Trophoblast cell (in vitro differentiated cells and primary cell): Measurements from ENCODE around the gene ZC3H7B.

Source experiments
- DNase-seq, 2 donors: peaks; one replicate each; pipeline ENCODE4 v3.0.0-alpha.2; 2016
- H2AFZ ChIP-seq: 2 replicates; pipeline ENCODE4 v1.6.1; 2013; ENCODE audit warnings: low read length, moderate library complexity, mild to moderate bottlenecking; ENCODE audit not compliant: insufficient read depth, poor library complexity
- H2AK5ac ChIP-seq: 2 replicates; pipeline ENCODE4 v1.6.1; 2013; ENCODE audit warnings: mild to moderate bottlenecking, low read length
- H2BK120ac ChIP-seq: 2 replicates; pipeline ENCODE4 v1.6.1; 2013; ENCODE audit warnings: low read length, mild to moderate bottlenecking, moderate library complexity; ENCODE audit not compliant: insufficient read depth, poor library complexity
- H2BK12ac ChIP-seq: 2 replicates; pipeline ENCODE4 v1.6.1; 2013; ENCODE audit warnings: mild to moderate bottlenecking, low read length, moderate library complexity
- H2BK5ac ChIP-seq: 2 replicates; pipeline ENCODE4 v1.6.1; 2013; ENCODE audit warnings: low read length, low read depth, moderate library complexity, mild to moderate bottlenecking; ENCODE audit not compliant: poor library complexity
- H3K14ac ChIP-seq: 2 replicates; pipeline ENCODE4 v1.6.1; 2013; ENCODE audit warnings: mild to moderate bottlenecking, low read length
- H3K18ac ChIP-seq: 2 replicates; pipeline ENCODE4 v1.6.1; 2013; ENCODE audit warnings: mild to moderate bottlenecking, low read length
- H3K23ac ChIP-seq: 2 replicates; pipeline ENCODE4 v1.6.1; 2013; ENCODE audit warnings: low read length
- H3K27ac ChIP-seq: 2 replicates; pipeline ENCODE4 v1.5.1; 2013; ENCODE audit warnings: low read depth, mild to moderate bottlenecking, inconsistent platforms, low read length, moderate library complexity
- H3K27me3 ChIP-seq: 2 replicates; pipeline ENCODE4 v1.6.1; 2013; ENCODE audit warnings: inconsistent platforms, mild to moderate bottlenecking, low read length, moderate library complexity; ENCODE audit not compliant: insufficient read depth
- H3K36me3 ChIP-seq, 2 experiments: 1 replicate in 1 of 2; 2 replicates in 1 of 2; pipeline ENCODE4 v1.6.1; 2013; ENCODE audit warnings: low read length in 2 of 2, mild to moderate bottlenecking in 2 of 2, moderate library complexity in 1 of 2; ENCODE audit not compliant: insufficient read depth in 2 of 2, control insufficient read depth in 1 of 2
- H3K4ac ChIP-seq: 2 replicates; pipeline ENCODE4 v1.6.1; 2013; ENCODE audit warnings: low read depth, mild to moderate bottlenecking, low read length, moderate library complexity
- H3K4me1 ChIP-seq, 2 experiments: 1 replicate in 1 of 2; 2 replicates in 1 of 2; pipeline ENCODE4 v1.6.1; 2013; ENCODE audit warnings: low read length in 2 of 2, mild to moderate bottlenecking in 2 of 2, moderate library complexity in 1 of 2; ENCODE audit not compliant: insufficient read depth in 2 of 2, control insufficient read depth in 1 of 2
- H3K4me2 ChIP-seq: 2 replicates; pipeline ENCODE4 v1.6.1; 2013; ENCODE audit warnings: inconsistent platforms, mild to moderate bottlenecking, low read length, moderate library complexity
- H3K4me3 ChIP-seq: 2 replicates; pipeline ENCODE4 v1.5.1; 2013; ENCODE audit warnings: mild to moderate bottlenecking, low read depth, low read length, inconsistent platforms
- H3K79me1 ChIP-seq: one replicate; pipeline ENCODE4 v1.6.1; 2013; ENCODE audit warnings: low read length
- H3K79me2 ChIP-seq: 2 replicates; pipeline ENCODE4 v1.6.1; 2013; ENCODE audit warnings: low read length, mild to moderate bottlenecking; ENCODE audit not compliant: control insufficient read depth, insufficient read depth, poor library complexity
- H3K9ac ChIP-seq: 2 replicates; pipeline ENCODE4 v1.6.1; 2013; ENCODE audit warnings: mild to moderate bottlenecking, low read length
- H3K9me3 ChIP-seq: 2 replicates; pipeline ENCODE4 v1.6.1; 2013; ENCODE audit warnings: low read depth, mild to moderate bottlenecking, control low read depth, inconsistent platforms, low read length; ENCODE audit not compliant: insufficient read depth
- H4K12ac ChIP-seq: 2 replicates; pipeline ENCODE4 v1.6.1; 2013; ENCODE audit warnings: low read depth, mild to moderate bottlenecking, low read length, moderate library complexity
- H4K8ac ChIP-seq: 2 replicates; pipeline ENCODE4 v1.6.1; 2013; ENCODE audit warnings: low read depth, mild to moderate bottlenecking, low read length, moderate library complexity
- H4K91ac ChIP-seq: one replicate; pipeline ENCODE4 v1.6.1; 2013; ENCODE audit warnings: low read depth, mild to moderate bottlenecking, low read length, moderate library complexity
- WGBS: extraction: QIAGEN DNeasy Blood & Tissue Kit; methylation state at CpG from one replicate; pipeline ENCODE4 v1.1.7; 2013; ENCODE audit warnings: missing lambda C conversion rate; ENCODE audit not compliant: insufficient read length, insufficient coverage; ENCODE audit errors: extremely low coverage; 5-methylcytosine and 5-hydroxymethylcytosine counted together

The ZC3H7B gene

GRCh38 chr22:41280065-41280464 is 21.3 kb upstream of the ZC3H7B start:
- Histone ChIP-seq H3K4me1 (peaks cover 6 to 13% of the 10 kb centered on the region in 2 experiments), H3K4me3 (no peak overlapping the region), H3K27ac (no peak overlapping the region), H3K36me3 (peaks cover 53 to 63% of the 10 kb centered on the region in 2 experiments), H3K79me1 (peaks cover 5% of the 10 kb centered on the region), H4K91ac (no peak overlapping the region), H2BK120ac (no peak overlapping the region), H3K9ac (no peak overlapping the region), H2AFZ (no peak overlapping the region), H3K23ac (no peak overlapping the region), H3K9me3 (no peaks in the 10 kb centered on the region), H2BK5ac (no peak overlapping the region), H3K18ac (no peak overlapping the region), H3K79me2 (peaks cover 5% of the 10 kb centered on the region), H2AK5ac (no peak overlapping the region), H3K4ac (no peak overlapping the region), H3K14ac (no peak overlapping the region), H4K12ac (no peak overlapping the region), H4K8ac (no peak overlapping the region), H3K4me2 (no peak overlapping the region), H2BK12ac (no peak overlapping the region), H3K27me3 (no peaks in the 10 kb centered on the region)
- DNase-seq: peak; percentile 76 to 90
- WGBS: no CpG with 5 or more reads among the region's 3 CpGs

DNA sequence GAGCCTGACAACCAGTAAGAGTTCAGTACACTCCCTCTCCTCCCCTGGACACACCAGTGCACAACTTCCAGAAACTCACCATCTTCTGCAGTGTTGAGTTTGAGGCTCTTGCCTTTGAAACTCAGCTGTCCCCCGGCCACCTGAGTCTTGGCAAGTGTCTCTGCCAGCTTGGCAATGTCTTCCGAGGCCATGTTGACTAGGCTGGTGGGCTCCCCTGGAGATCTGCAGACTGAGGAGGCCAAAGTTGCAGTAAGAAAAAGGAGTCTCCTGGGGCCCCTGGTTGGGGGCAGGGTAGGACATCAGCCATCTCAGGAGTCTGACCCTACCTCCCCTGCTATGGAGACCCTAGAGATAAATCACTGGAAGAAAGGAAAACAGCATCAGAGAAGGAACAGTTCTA is 20.5 kb upstream of the ZC3H7B start:
- Histone ChIP-seq H3K79me2 (peaks cover 11% of the 10 kb centered on the region), H3K4me1 (peaks cover 6 to 13% of the 10 kb centered on the region in 2 experiments)

DNA sequence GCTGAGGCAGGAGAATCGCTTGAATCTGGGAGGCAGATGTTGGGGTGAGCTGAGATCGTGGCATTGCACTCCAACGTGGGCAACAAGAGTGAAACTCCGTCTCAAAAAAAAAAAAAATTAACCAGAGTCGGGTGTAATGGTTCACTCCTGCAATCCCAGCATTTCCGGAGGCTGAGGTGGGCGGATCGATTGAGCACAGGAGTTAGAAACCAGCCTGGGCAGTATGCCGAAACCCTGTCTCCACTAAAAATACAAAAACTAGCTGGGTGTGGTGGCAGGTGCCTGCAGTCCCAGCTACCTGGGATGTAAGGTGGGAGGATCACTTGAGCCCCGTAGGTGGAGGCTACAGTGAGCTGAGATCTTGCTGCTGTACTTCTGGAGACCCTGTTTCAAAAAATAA is 16.9 kb upstream of the ZC3H7B start:
- Histone ChIP-seq H3K18ac (peak overlapping the region; percentile 47), H2AK5ac (no peak overlapping the region), H3K27me3 (no peaks in the 10 kb centered on the region), H3K79me2 (peaks cover 13% of the 10 kb centered on the region), H2BK120ac (no peak overlapping the region), H3K27ac (peak overlapping the region; percentile 98), H2BK5ac (no peak overlapping the region), H3K9me3 (no peaks in the 10 kb centered on the region), H3K36me3 (peaks cover 26 to 31% of the 10 kb centered on the region in 2 experiments), H4K91ac (no peak overlapping the region), H4K12ac (no peak overlapping the region), H4K8ac (no peak overlapping the region), H3K79me1 (peaks cover 21% of the 10 kb centered on the region), H3K4me2 (peak overlapping the region; percentile 87), H3K14ac (no peak overlapping the region), H3K9ac (no peak overlapping the region), H3K23ac (no peak overlapping the region), H2AFZ (no peak overlapping the region), H3K4me3 (no peak overlapping the region), H2BK12ac (peak overlapping the region; percentile 17), H3K4me1 (peaks cover 8 to 27% of the 10 kb centered on the region in 2 experiments), H3K4ac (peak overlapping the region; percentile 65)
- no peak for DNase-seq
- no CpG with 5 or more reads among the region's 10 CpGs for whole genome bisulfite sequencing

More for the DNA sequence above, 20.5 kb upstream of the ZC3H7B start:
- H2AFZ ChIP-seq: no peak overlapping the region
- H4K8ac ChIP-seq: no peak overlapping the region
- H3K14ac ChIP-seq: no peak overlapping the region
- H3K36me3 ChIP-seq: peaks cover 45 to 55% of the 10 kb centered on the region in 2 experiments
- no peak overlapping the region for H2BK12ac ChIP-seq
- H3K9ac ChIP-seq: no peak overlapping the region
- no CpG with 5 or more reads among the region's 2 CpGs for WGBS
- DNase-seq: no peak
- no peak overlapping the region for H3K23ac ChIP-seq
- peaks cover 10% of the 10 kb centered on the region for H3K79me1 ChIP-seq
- H3K27ac ChIP-seq: no peak overlapping the region
- no peaks in the 10 kb centered on the region for H3K9me3 ChIP-seq
- H3K4ac ChIP-seq: peak overlapping the region; percentile 4
- no peak overlapping the region for H4K12ac ChIP-seq
- no peak overlapping the region for H3K4me2 ChIP-seq
- no peak overlapping the region for H2AK5ac ChIP-seq
- no peak overlapping the region for H2BK5ac ChIP-seq
- no peak overlapping the region for H3K18ac ChIP-seq
- no peak overlapping the region for H4K91ac ChIP-seq
- no peak overlapping the region for H2BK120ac ChIP-seq
- no peak overlapping the region for H3K4me3 ChIP-seq
- no peaks in the 10 kb centered on the region for H3K27me3 ChIP-seq

DNA sequence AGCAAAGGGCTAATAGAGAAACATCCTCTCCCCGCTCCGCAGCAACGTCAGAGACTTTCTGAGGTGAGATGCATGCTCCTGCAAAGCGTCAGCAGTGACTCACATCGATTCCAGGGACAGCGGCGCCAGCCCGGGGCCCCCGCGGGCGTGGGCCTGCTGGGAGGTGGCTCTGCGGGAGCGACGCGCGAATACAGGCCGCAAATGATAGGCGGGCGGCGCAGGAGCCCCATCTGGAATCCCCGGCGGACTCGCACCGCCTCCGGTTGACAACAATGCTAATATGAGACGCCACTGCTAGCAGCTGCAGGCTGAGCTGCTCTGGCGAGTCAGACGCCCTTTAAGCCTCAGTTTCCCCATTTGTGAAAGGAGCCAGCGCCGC is 15.9 kb upstream of the ZC3H7B start:
- H2AK5ac ChIP-seq: peak overlapping the region; percentile 89
- peak overlapping the region; percentile 82 for H3K18ac ChIP-seq
- peak; percentile 97 to 98 for DNase-seq
- no peaks in the 10 kb centered on the region for H3K27me3 ChIP-seq
- peak overlapping the region; percentile 82 for H2BK12ac ChIP-seq
- peak overlapping the region; percentile 80 for H4K8ac ChIP-seq
- H3K79me2 ChIP-seq: peaks cover 13% of the 10 kb centered on the region
- H3K4me1 ChIP-seq: peaks cover 11 to 35% of the 10 kb centered on the region in 2 experiments
- H3K4me3 ChIP-seq: peak overlapping the region; percentile 85
- no peak overlapping the region for H3K23ac ChIP-seq
- peak overlapping the region; percentile 90 for H2AFZ ChIP-seq
- H3K27ac ChIP-seq: peak overlapping the region; percentile 98
- peak overlapping the region; percentile 99 for H4K91ac ChIP-seq
- H3K14ac ChIP-seq: peak overlapping the region; percentile 99
- H3K4ac ChIP-seq: peak overlapping the region; percentile 90
- peak overlapping the region; percentile 90 for H4K12ac ChIP-seq
- no peaks in the 10 kb centered on the region for H3K9me3 ChIP-seq
- H2BK5ac ChIP-seq: peak overlapping the region; percentile 98
- H3K79me1 ChIP-seq: peaks cover 29% of the 10 kb centered on the region
- H3K9ac ChIP-seq: peak overlapping the region; percentile 82
- no CpG with 5 or more reads among the region's 30 CpGs for WGBS
- H3K36me3 ChIP-seq: peaks cover 17 to 25% of the 10 kb centered on the region in 2 experiments
- H3K4me2 ChIP-seq: peak overlapping the region; percentile 87
- H2BK120ac ChIP-seq: peak overlapping the region; percentile 95
